ENCODE data around the gene MED25. TPM values are rescaled to one million over a fixed set of nuclear protein-coding genes. Genes with fewer than 3 reads are reported as not detected.

Gene MED25
- polyA plus RNA-seq, 2 of the 4 experiments (the other 2 are of a cell fraction) = 20.4 to 40.1 TPM

DNA sequence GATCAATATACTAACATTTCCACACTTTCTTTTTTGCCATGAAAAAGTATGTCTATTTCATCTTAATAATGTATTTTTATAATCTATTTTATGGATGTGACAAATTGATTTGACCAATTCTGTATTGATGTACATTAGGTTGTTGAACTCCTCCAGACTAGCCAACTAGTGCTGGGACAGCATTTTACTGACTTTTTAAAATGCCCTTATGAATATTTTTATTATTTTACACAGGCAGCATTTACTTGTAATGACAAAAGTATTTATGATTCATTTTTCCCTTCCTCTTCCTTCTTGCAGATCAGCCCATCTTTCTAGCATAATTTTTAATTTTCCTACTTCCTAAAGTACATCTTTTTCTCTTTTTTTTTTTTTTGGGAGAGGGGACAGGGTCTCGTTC, 4.1 kb upstream of the MED25 start:
- H3K4me1 ChIP-seq = peaks cover 27% of the 10 kb centered on the region
- ChIA-PET POLR2A (interaction anchor here (0.7 to 1.4 kb wide), 2 partner anchors 36 to 137 kb away, joined by 3 to 4 read pairs; partner anchors contain the start of gene PRMT1), CTCF (interaction anchor here (1.3 to 1.5 kb wide), 2 partner anchors 13 to 96 kb away, joined by 3 to 4 read pairs; no protein-coding TSS in a partner anchor)
- H3K27ac ChIP-seq = peak overlapping the region in 1 of 2 experiments; percentile 2; a peak in 2 of 6 replicates
- 61% methylated on average over 1 of the region's 1 CpG for WGBS (ENCODE audit: missing lambda C conversion rate)
- peak overlapping the region; percentile 88 for H3K4me2 ChIP-seq
- no peak for FAIRE-seq
- no peaks in the 10 kb centered on the region for H3K9me3 ChIP-seq
- DNase-seq (ENCODE audit: low read depth in 1 of 2, low spot score in 1 of 2) = no peak
- H3K4me3 ChIP-seq = peak overlapping the region; percentile 54
- ATAC-seq = no peak
- TF ChIP-seq, protein P1, sequence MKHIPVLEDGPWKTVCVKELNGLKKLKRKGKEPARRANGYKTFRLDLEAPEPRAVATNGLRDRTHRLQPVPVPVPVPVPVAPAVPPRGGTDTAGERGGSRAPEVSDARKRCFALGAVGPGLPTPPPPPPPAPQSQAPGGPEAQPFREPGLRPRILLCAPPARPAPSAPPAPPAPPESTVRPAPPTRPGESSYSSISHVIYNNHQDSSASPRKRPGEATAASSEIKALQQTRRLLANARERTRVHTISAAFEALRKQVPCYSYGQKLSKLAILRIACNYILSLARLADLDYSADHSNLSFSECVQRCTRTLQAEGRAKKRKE (CRISPR knock-in tag; IDR thresholded peaks at IDR 0.05; ENCODE audit: low read depth) = no peak
- TF ChIP-seq NR3C1 (IDR thresholded peaks at IDR 0.05) = no peak

DNA sequence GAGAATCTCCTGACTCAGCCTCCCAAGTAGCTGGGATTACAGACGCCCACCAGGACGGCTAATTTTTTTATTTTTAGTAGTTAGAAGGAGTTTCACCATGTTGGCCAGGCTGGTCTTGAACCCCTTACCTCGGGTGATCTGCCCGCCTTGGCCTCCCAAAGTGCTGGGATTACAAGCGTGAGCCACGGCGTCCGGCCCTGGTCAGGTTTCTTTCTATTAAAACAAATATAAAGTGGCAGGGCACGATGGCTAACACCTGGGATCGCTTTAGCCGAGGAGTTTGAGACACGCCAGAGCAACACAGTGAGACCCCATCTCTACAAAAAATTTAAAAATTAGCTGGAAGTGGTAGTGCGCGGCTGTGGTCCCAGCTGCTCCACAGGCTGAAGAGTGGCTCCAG, 1.5 kb upstream of the MED25 start:
- no peak for DNase-seq (ENCODE audit: low read depth in 1 of 2, low spot score in 1 of 2)
- no peak for TF ChIP-seq RCOR1 (IDR thresholded peaks at IDR 0.05; ENCODE audit: low read depth, low read length)
- TF ChIP-seq PHF8 (IDR thresholded peaks at IDR 0.05; ENCODE audit: borderline replicate concordance, low read depth) = no peak
- TF ChIP-seq, protein P2, sequence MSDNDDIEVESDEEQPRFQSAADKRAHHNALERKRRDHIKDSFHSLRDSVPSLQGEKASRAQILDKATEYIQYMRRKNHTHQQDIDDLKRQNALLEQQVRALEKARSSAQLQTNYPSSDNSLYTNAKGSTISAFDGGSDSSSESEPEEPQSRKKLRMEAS (IDR thresholded peaks at IDR 0.05) = no peak
- TF ChIP-seq BHLHE40 (IDR thresholded peaks at IDR 0.05; ENCODE audit: low read depth, low read length) = no peak
- TF ChIP-seq EHF (CRISPR knock-in tag; IDR thresholded peaks at IDR 0.05) = no peak
- TF ChIP-seq CBX2 (IDR thresholded peaks at IDR 0.05; ENCODE audit: borderline replicate concordance, low read depth) = no peak
- no peak for TF ChIP-seq FOXS1 (CRISPR knock-in tag; IDR thresholded peaks at IDR 0.05)
- no peak for TF ChIP-seq TP53 (CRISPR knock-in tag; IDR thresholded peaks at IDR 0.05)
- TF ChIP-seq CEBPB (IDR thresholded peaks at IDR 0.05) = no peak
- no peak for TF ChIP-seq RNF2 (IDR thresholded peaks at IDR 0.05; ENCODE audit: borderline replicate concordance, low read depth)
- no peak for TF ChIP-seq GATA3 (IDR thresholded peaks at IDR 0.05; ENCODE audit: borderline replicate concordance)
- TF ChIP-seq MAZ (IDR thresholded peaks at IDR 0.05; ENCODE audit: borderline replicate concordance, low read depth, low read length) = no peak
- no peak for TF ChIP-seq NPAS2 (CRISPR knock-in tag; IDR thresholded peaks at IDR 0.05; ENCODE audit: borderline replicate concordance)
- no peak for TF ChIP-seq ZC3H11A (IDR thresholded peaks at IDR 0.05)
- TF ChIP-seq HOXB5 (CRISPR knock-in tag; IDR thresholded peaks at IDR 0.05) = no peak
- Histone ChIP-seq H3K27ac (peak overlapping the region in 1 of 2 experiments; percentile 95; a peak in 4 of 6 replicates), H3K9me3 (no peaks in the 10 kb centered on the region), H3K4me1 (peaks cover 27% of the 10 kb centered on the region), H3K4me3 (peak overlapping the region; percentile 67), H3K4me2 (peak overlapping the region; percentile 97)
- 74% methylated on average over 14 of the region's 14 CpGs for WGBS (ENCODE audit: missing lambda C conversion rate)
- no peak for FAIRE-seq
- POLR2A ChIA-PET = no interaction called here
- CTCF ChIA-PET = no interaction called here
- ATAC-seq = no peak

DNA sequence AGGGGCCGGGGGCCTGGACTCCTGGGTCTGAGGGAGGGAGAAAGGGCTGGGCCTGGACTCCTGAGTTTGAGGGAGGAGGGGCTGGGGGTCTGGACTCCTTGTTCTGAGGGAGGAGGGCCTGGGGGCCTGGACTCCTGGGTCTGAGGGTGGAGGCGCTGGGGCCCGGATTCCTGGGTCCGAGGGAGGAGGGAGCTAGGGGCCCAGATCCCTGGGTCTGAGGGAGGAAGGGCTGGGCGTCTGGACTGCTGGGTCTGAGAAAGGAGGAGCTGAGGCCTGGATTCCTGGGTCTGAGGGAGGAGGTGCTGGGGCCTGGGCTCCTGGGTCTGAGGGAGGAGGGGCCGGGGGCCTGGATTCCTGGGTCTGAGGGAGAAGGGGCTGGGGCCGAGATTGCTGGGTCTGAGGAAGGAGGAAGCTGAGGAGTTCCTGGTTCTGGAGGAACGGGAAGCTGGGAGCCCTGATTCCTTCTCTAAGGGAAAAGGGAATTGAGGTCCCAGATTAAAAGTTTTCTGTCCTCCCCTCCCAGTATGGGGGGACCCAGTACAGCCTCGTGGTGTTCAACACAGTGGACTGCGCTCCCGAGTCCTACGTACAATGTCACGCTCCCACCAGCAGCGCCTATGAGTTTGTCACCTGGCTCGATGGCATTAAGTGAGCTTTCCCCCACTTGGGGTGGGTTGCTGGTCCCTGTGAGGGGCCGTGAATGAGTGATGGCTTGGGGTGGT, 721 bp downstream of the MED25 start:
- H3K4me3 ChIP-seq = peak overlapping the region; percentile 67
- 49% methylated on average over 14 of the region's 16 CpGs for WGBS (ENCODE audit: missing lambda C conversion rate)
- ChIA-PET CTCF (interaction anchor here (0.6 to 1.9 kb wide), 6 partner anchors 13 to 147 kb away, joined by 3 to 8 read pairs (median 4); no protein-coding TSS in a partner anchor), POLR2A (interaction anchor here (0.6 to 1.1 kb wide), 4 partner anchors 14 to 111 kb away, joined by 3 read pairs; partner anchors contain the start of genes AKT1S1, ATF5, NUP62 and PNKP)
- no peak for TF ChIP-seq BHLHE40 (IDR thresholded peaks at IDR 0.05; ENCODE audit: low read depth, low read length)
- no peak for TF ChIP-seq ZFP36 (IDR thresholded peaks at IDR 0.05; ENCODE audit: borderline replicate concordance, partially characterized antibody)
- no peak for TF ChIP-seq CEBPB (IDR thresholded peaks at IDR 0.05)
- no peak for TF ChIP-seq KDM5A (IDR thresholded peaks at IDR 0.05)
- no peak for TF ChIP-seq RFX5 (IDR thresholded peaks at IDR 0.05)
- TF ChIP-seq FOSB (CRISPR knock-in tag; IDR thresholded peaks at IDR 0.05) = no peak
- no peak for TF ChIP-seq RARB (CRISPR knock-in tag; IDR thresholded peaks at IDR 0.05)
- no peak for TF ChIP-seq ESRRA (IDR thresholded peaks at IDR 0.05; ENCODE audit: borderline replicate concordance, low read length)
- TF ChIP-seq, protein P3, sequence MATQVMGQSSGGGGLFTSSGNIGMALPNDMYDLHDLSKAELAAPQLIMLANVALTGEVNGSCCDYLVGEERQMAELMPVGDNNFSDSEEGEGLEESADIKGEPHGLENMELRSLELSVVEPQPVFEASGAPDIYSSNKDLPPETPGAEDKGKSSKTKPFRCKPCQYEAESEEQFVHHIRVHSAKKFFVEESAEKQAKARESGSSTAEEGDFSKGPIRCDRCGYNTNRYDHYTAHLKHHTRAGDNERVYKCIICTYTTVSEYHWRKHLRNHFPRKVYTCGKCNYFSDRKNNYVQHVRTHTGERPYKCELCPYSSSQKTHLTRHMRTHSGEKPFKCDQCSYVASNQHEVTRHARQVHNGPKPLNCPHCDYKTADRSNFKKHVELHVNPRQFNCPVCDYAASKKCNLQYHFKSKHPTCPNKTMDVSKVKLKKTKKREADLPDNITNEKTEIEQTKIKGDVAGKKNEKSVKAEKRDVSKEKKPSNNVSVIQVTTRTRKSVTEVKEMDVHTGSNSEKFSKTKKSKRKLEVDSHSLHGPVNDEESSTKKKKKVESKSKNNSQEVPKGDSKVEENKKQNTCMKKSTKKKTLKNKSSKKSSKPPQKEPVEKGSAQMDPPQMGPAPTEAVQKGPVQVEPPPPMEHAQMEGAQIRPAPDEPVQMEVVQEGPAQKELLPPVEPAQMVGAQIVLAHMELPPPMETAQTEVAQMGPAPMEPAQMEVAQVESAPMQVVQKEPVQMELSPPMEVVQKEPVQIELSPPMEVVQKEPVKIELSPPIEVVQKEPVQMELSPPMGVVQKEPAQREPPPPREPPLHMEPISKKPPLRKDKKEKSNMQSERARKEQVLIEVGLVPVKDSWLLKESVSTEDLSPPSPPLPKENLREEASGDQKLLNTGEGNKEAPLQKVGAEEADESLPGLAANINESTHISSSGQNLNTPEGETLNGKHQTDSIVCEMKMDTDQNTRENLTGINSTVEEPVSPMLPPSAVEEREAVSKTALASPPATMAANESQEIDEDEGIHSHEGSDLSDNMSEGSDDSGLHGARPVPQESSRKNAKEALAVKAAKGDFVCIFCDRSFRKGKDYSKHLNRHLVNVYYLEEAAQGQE (IDR thresholded peaks at IDR 0.05) = no peak
- TF ChIP-seq JUN (IDR thresholded peaks at IDR 0.05) = no peak
- no peak for TF ChIP-seq EP300 (IDR thresholded peaks at IDR 0.05)
- no peak for TF ChIP-seq PHF8 (IDR thresholded peaks at IDR 0.05; ENCODE audit: borderline replicate concordance, low read depth)
- TF ChIP-seq, protein P4, sequence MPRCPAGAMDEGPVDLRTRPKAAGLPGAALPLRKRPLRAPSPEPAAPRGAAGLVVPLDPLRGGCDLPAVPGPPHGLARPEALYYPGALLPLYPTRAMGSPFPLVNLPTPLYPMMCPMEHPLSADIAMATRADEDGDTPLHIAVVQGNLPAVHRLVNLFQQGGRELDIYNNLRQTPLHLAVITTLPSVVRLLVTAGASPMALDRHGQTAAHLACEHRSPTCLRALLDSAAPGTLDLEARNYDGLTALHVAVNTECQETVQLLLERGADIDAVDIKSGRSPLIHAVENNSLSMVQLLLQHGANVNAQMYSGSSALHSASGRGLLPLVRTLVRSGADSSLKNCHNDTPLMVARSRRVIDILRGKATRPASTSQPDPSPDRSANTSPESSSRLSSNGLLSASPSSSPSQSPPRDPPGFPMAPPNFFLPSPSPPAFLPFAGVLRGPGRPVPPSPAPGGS (IDR thresholded peaks at IDR 0.05) = no peak
- H3K27ac ChIP-seq = peak overlapping the region; percentile 89 to 95
- FAIRE-seq (no peak), ATAC-seq (peak in 1 of 2 experiments; percentile 8; a peak in 3 of 6 replicates), DNase-seq (ENCODE audit: low read depth in 1 of 2, low spot score in 1 of 2) (no peak)
- no peaks in the 10 kb centered on the region for H3K9me3 ChIP-seq
- peaks cover 19% of the 10 kb centered on the region for H3K4me1 ChIP-seq
- peak overlapping the region; percentile 97 for H3K4me2 ChIP-seq

All from A549 (cell line).